SK-N-SH treated with all-trans-retinoic acid at 6 μM for 48 hours (cell line): ENCODE data around the gene RNF43.

Experiments
- ARNTL ChIP-seq: fragments of 450-650 bp; formaldehyde crosslinking; IDR thresholded peaks from 2 replicates; pipeline ENCODE4 v1.5.0; 2020; ENCODE audit warnings: low read depth, mild to moderate bottlenecking, moderate library complexity, borderline replicate concordance
- BACH2 ChIP-seq: fragments of 250-450 bp; sonication (Bioruptor Pico); IDR thresholded peaks from 2 replicates; pipeline ENCODE4 v1.9.0; 2021; ENCODE audit warnings: mild to moderate bottlenecking, borderline replicate concordance
- CSRNP3 ChIP-seq: fragments of 250-450 bp; sonication (Bioruptor Pico); IDR thresholded peaks from 2 replicates; pipeline ENCODE4 v1.5.1; 2021; ENCODE audit warnings: mild to moderate bottlenecking, moderate library complexity
- GLIS3 ChIP-seq: fragments of 250-450 bp; sonication (Bioruptor Pico); IDR thresholded peaks from 2 replicates; pipeline ENCODE4 v1.5.0; 2020; ENCODE audit warnings: mild to moderate bottlenecking, moderate library complexity
- PATZ1 ChIP-seq: fragments of 250-450 bp; sonication (Bioruptor Pico); IDR thresholded peaks from 2 replicates; pipeline ENCODE4 v1.8.0; 2020; ENCODE audit warnings: mild to moderate bottlenecking, moderate library complexity, borderline replicate concordance
- PPARA ChIP-seq: fragments of 250-450 bp; sonication (Bioruptor Pico); IDR thresholded peaks from 2 replicates; pipeline ENCODE4 v1.5.0; 2020; ENCODE audit warnings: mild to moderate bottlenecking, borderline replicate concordance
- RARB ChIP-seq: fragments of 250-450 bp; sonication (Bioruptor Pico); IDR thresholded peaks from 2 replicates; pipeline ENCODE4 v1.8.0; 2021; ENCODE audit warnings: mild to moderate bottlenecking, moderate library complexity
- TOX ChIP-seq: fragments of 250-450 bp; sonication (Bioruptor Pico); IDR thresholded peaks from 2 replicates; pipeline ENCODE4 v1.8.0; 2021; ENCODE audit warnings: mild to moderate bottlenecking, moderate library complexity, borderline replicate concordance
- TSHZ2 ChIP-seq: fragments of 250-450 bp; sonication (Bioruptor Pico); IDR thresholded peaks from 2 replicates; pipeline ENCODE4 v1.5.0; 2020; ENCODE audit warnings: mild to moderate bottlenecking, moderate library complexity
- ZNF565 ChIP-seq: fragments of 450-650 bp; formaldehyde crosslinking; conservative IDR thresholded peaks from 2 replicates; pipeline ENCODE4 v1.5.0; 2020; ENCODE audit warnings: low read depth, mild to moderate bottlenecking, moderate library complexity
- ZNF70 ChIP-seq: fragments of 450-650 bp; formaldehyde crosslinking; IDR thresholded peaks from 2 replicates; pipeline ENCODE4 v1.5.0; 2020; ENCODE audit warnings: mild to moderate bottlenecking, moderate library complexity
- TF ChIP-seq, protein P1 (sequence below): fragments of 250-450 bp; sonication (Bioruptor Pico); IDR thresholded peaks from 2 replicates; pipeline ENCODE4 v1.5.1; 2020; ENCODE audit warnings: low read depth, mild to moderate bottlenecking, moderate library complexity

GRCh38 chr17:58398574-58399266 lies 18.6 kb downstream of the RNF43 start:
- no peak for TF ChIP-seq PPARA (CRISPR knock-in tag)
- no peak for TF ChIP-seq GLIS3 (CRISPR knock-in tag)
- TF ChIP-seq RARB (CRISPR knock-in tag) = no peak
- TF ChIP-seq ZNF565 = no peak
- no peak for TF ChIP-seq TOX (CRISPR knock-in tag)
- TF ChIP-seq CSRNP3 (CRISPR knock-in tag) = no peak
- TF ChIP-seq PATZ1 (CRISPR knock-in tag) = no peak
- TF ChIP-seq, protein P1, sequence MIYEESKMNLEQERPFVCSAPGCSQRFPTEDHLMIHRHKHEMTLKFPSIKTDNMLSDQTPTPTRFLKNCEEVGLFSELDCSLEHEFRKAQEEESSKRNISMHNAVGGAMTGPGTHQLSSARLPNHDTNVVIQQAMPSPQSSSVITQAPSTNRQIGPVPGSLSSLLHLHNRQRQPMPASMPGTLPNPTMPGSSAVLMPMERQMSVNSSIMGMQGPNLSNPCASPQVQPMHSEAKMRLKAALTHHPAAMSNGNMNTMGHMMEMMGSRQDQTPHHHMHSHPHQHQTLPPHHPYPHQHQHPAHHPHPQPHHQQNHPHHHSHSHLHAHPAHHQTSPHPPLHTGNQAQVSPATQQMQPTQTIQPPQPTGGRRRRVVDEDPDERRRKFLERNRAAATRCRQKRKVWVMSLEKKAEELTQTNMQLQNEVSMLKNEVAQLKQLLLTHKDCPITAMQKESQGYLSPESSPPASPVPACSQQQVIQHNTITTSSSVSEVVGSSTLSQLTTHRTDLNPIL (CRISPR knock-in tag) = no peak
- TF ChIP-seq ZNF70 = no peak
- no peak for TF ChIP-seq BACH2 (CRISPR knock-in tag)
- no peak for TF ChIP-seq TSHZ2 (CRISPR knock-in tag)
- no peak for TF ChIP-seq ARNTL (CRISPR knock-in tag)
